Myocyte (in vitro differentiated cells): ENCODE data around the gene KRT31. TPM values are rescaled to one million over a fixed set of nuclear protein-coding genes. Genes with fewer than 3 reads are reported as not detected.
"Not testable (repeated sequence)": the region's sequence is repeated elsewhere in the genome, so short reads cannot be mapped to it uniquely, and the experiment has no call there.

Experiments
- DNase-seq: peaks from one replicate; pipeline ENCODE4 v3.0.0-alpha.2; 2012; ENCODE audit warnings: low read depth
- total RNA-seq: library from RNA; depleted of rRNA; stranded (reverse); fragments of >200 nt; gene quantifications from 2 replicates; pipeline ENCODE4 v1.2.3, GENCODE V29; 2014

The KRT31 gene
- total RNA-seq, 1 donor from 2014 or later = 0.86 TPM

- DNase-seq = no peak
Measured at GRCh38 chr17:41418116-41418860, 20.9 kb upstream of the KRT31 start.

- DNase-seq = no peak
Measured at GRCh38 chr17:41417576-41418015, 20.2 kb upstream of the KRT31 start.

GRCh38 chr17:41417127-41417526, 19.7 kb upstream of the KRT31 start:
- DNase-seq = no peak

- DNase-seq = no peak
Measured at GRCh38 chr17:41416479-41416878, 19.1 kb upstream of the KRT31 start.

- peak; percentile 61 for DNase-seq
Measured at GRCh38 chr17:41415833-41416335, 18.5 kb upstream of the KRT31 start.

GRCh38 chr17:41415411-41415810, 18.0 kb upstream of the KRT31 start:
- DNase-seq = no peak

- no peak for DNase-seq
Measured at GRCh38 chr17:41413982-41414381, 16.6 kb upstream of the KRT31 start.

GRCh38 chr17:41413353-41413957, 16.0 kb upstream of the KRT31 start:
- DNase-seq = no peak

GRCh38 chr17:41411072-41411840, 13.8 kb upstream of the KRT31 start:
- no peak for DNase-seq

- no peak for DNase-seq
Measured at GRCh38 chr17:41407226-41407625, 9.8 kb upstream of the KRT31 start.

- no peak for DNase-seq
Measured at GRCh38 chr17:41406205-41406604, 8.8 kb upstream of the KRT31 start.

- DNase-seq = peak; percentile 97
Measured at GRCh38 chr17:41404024-41404671, 6.7 kb upstream of the KRT31 start.

- no peak for DNase-seq
Measured at GRCh38 chr17:41403404-41404023, 6.1 kb upstream of the KRT31 start.

GRCh38 chr17:41402161-41402560, 4.8 kb upstream of the KRT31 start:
- peak; percentile 40 for DNase-seq

GRCh38 chr17:41396340-41396739, 1.1 kb downstream of the KRT31 start:
- DNase-seq = no peak

- no peak for DNase-seq
Measured at GRCh38 chr17:41395611-41396010, 1.8 kb downstream of the KRT31 start.

GRCh38 chr17:41395044-41395443, 2.4 kb downstream of the KRT31 start:
- DNase-seq = not testable (repeated sequence)

- no peak for DNase-seq
Measured at GRCh38 chr17:41394254-41394996, 3.0 kb downstream of the KRT31 start.

GRCh38 chr17:41393826-41394225, 3.6 kb downstream of the KRT31 start:
- DNase-seq = no peak

GRCh38 chr17:41393294-41393693, 4.1 kb downstream of the KRT31 start:
- DNase-seq = no peak
